Stomach (tissue), 9 donors: ENCODE data around the gene ZNF282. TPM values are rescaled to one million over a fixed set of nuclear protein-coding genes. Genes with fewer than 3 reads are reported as not detected.

Experiments
- DNase-seq, 2 donors: peaks; one replicate each; pipeline versions ENCODE4 v3.0.0 to v3.0.0-alpha.2; 2013 to 2019
- H3K27ac ChIP-seq, 5 donors: fragments of 200-600 bp in 4 of 5; sonication (generic) in 4 of 5; one replicate each; pipeline ENCODE4 v1.5.1; 2013 to 2019; ENCODE audit warnings: mild to moderate bottlenecking in 1 of 5, moderate library complexity in 1 of 5
- H3K27me3 ChIP-seq, 3 donors: fragments of 200-600 bp; sonication (generic); one replicate each; pipeline ENCODE4 v1.5.1; 2017 to 2019; ENCODE audit warnings: mixed run types in 1 of 3
- H3K36me3 ChIP-seq, 4 donors: fragments of 200-600 bp; sonication (generic); 1 replicate in 3 of 4; 2 replicates in 1 of 4; pipeline ENCODE4 v1.5.1; 2016 to 2019
- H3K4me1 ChIP-seq, 4 donors: fragments of 200-600 bp; sonication (generic); one replicate each; pipeline ENCODE4 v1.5.1; 2016 to 2019
- H3K4me3 ChIP-seq, 4 donors: fragments of 200-600 bp; sonication (generic) in 3 of 4; one replicate each; pipeline ENCODE4 v1.5.1; 2016 to 2019; ENCODE audit warnings: mild to moderate bottlenecking in 1 of 4
- H3K9me3 ChIP-seq, 4 donors: fragments of 200-600 bp; sonication (generic); one replicate each; pipeline ENCODE4 v1.5.1; 2016 to 2019
- CTCF ChIP-seq, 7 experiments: fragments of 450-650 bp in 4 of 7; fragments of 200-600 bp in 3 of 7; sonication (generic) in 3 of 7; IDR thresholded peaks; one replicate each; pipeline ENCODE4 v1.5.1; 2016 to 2019; ENCODE audit warnings: antibody characterized with exemption in 7 of 7, control low read depth in 2 of 7, mild to moderate bottlenecking in 1 of 7
- EP300 ChIP-seq: sonication (generic); formaldehyde crosslinking; IDR thresholded peaks from one replicate; pipeline ENCODE4 v1.6.1; 2017; ENCODE audit warnings: antibody characterized with exemption
- POLR2A ChIP-seq, 4 donors: fragments of 450-650 bp; IDR thresholded peaks; one replicate each; pipeline ENCODE4 v1.6.1; 2016; ENCODE audit warnings: antibody characterized with exemption in 4 of 4, control low read depth in 2 of 4, mild to moderate bottlenecking in 1 of 4, moderate library complexity in 1 of 4
- POLR2AphosphoS5 ChIP-seq, 3 donors: sonication (generic); formaldehyde crosslinking; IDR thresholded peaks; one replicate each; pipeline ENCODE4 v1.6.1; 2016; ENCODE audit warnings: antibody characterized with exemption in 3 of 3
- WGBS, 5 donors: extraction: QIAGEN DNeasy Blood & Tissue Kit in 3 of 5; methylation state at CpG; one replicate each; pipeline versions ENCODE4 v1.1.5 to v1.1.7; 2013 to 2018; 5-methylcytosine and 5-hydroxymethylcytosine counted together
- intact Hi-C: fragments of 100-400 bp; cut with DNase I; formaldehyde crosslinking; loops from one replicate; pipeline ENCODE4 v1.15.1; 2023; ENCODE audit warnings: low total_unique reads
- polyA plus RNA-seq, 3 donors: library from polyadenylated mRNA; stranded (reverse); fragments of 200-250 nt; gene quantifications; one replicate each; pipeline ENCODE4 v1.2.3, GENCODE V29; 2013
- total RNA-seq, 5 donors: library from RNA; depleted of rRNA; stranded (reverse); fragments of >200 nt; gene quantifications; one replicate each; pipeline versions ENCODE4 v1.1.0 to v1.2.3, GENCODE V29; 2014 to 2016
- donor health status: healthy with polysubstance abuse.
- donor health status: Bipolar disorder and iron deficiency.
- donor health status: healthy.

The ZNF282 gene
- total and polyA plus RNA-seq, 8 donors = 8.4 to 86.0 (median 13.9) TPM

- Histone ChIP-seq H3K4me1 (peaks cover 12 to 29% (median 22%) of the 10 kb centered on the region in 4 donors), H3K27ac (no peak overlapping the region), H3K4me3 (no peak overlapping the region), H3K36me3 (no peaks in the 10 kb centered on the region), H3K9me3 (no peaks in the 10 kb centered on the region), H3K27me3 (no peaks in the 10 kb centered on the region)
- intact Hi-C loops = no loop called here
- DNase-seq = peak in 1 of 2 donors; percentile 44
- WGBS, 5 donors = 31 to 64% (median 46%) methylated on average over 3 of the region's 3 CpGs
- TF ChIP-seq EP300 = no peak
- TF ChIP-seq CTCF (IDR thresholded peaks at IDR 0.05) = no peak
- TF ChIP-seq POLR2A (IDR thresholded peaks at IDR 0.05) = no peak
- TF ChIP-seq POLR2AphosphoS5 (IDR thresholded peaks at IDR 0.05) = no peak
Observed at GRCh38 chr7:149238051-149238450, 42.7 kb downstream of the ZNF282 start.

- 0% methylated on average over 20 to 64 of the region's 64 CpGs for WGBS, 5 donors
- intact Hi-C loops = no loop called here
Observed at GRCh38 chr7:149239345-149240143, 44.2 kb downstream of the ZNF282 start, which contains the start of gene ZNF212. TSS of gene ZNF212 (plus strand) at chr7:149239651. CDS start at chr7:149239779, 128 bp downstream.

GRCh38 chr7:149240637-149241036 lies 45.3 kb downstream of the ZNF282 start:
- Histone ChIP-seq H3K9me3 (no peaks in the 10 kb centered on the region), H3K27ac (peak overlapping the region in 1 of 5 donors; percentile 85), H3K27me3 (no peaks in the 10 kb centered on the region), H3K4me1 (peaks cover 12 to 32% (median 22%) of the 10 kb centered on the region in 4 donors), H3K36me3 (no peaks in the 10 kb centered on the region), H3K4me3 (peak overlapping the region; percentile 96 to 99 (median 98))
- no peak for DNase-seq
- intact Hi-C loops = no loop called here
- TF ChIP-seq EP300 (no peak), CTCF (IDR thresholded peaks at IDR 0.05) (no peak), POLR2AphosphoS5 (IDR thresholded peaks at IDR 0.05) (no peak), POLR2A (IDR thresholded peaks at IDR 0.05) (no peak)
- 64 to 74% (median 71%) methylated on average over 5 of the region's 5 CpGs for WGBS, 5 donors

More at GRCh38 chr7:149239345-149240143, 44.2 kb downstream of the ZNF282 start, which contains the start of gene ZNF212:
- H3K27me3 ChIP-seq = no peaks in the 10 kb centered on the region
- H3K4me1 ChIP-seq = peaks cover 12 to 29% (median 22%) of the 10 kb centered on the region in 4 donors
- peak; percentile 92 to 97 for DNase-seq
- H3K4me3 ChIP-seq = peak within 1 kb of the TSS; percentile 96 to 99 (median 98)
- peak within 1 kb of the TSS; percentile 63 to 85 (median 78) for H3K27ac ChIP-seq
- no peaks in the 10 kb centered on the region for H3K36me3 ChIP-seq
- TF ChIP-seq CTCF (IDR thresholded peaks at IDR 0.05) (peak in 5 of 7 experiments; percentile 69 to 94 (median 80)), EP300 (no peak), POLR2AphosphoS5 (IDR thresholded peaks at IDR 0.05) (peak; percentile 22 to 89 (median 81))
- no peaks in the 10 kb centered on the region for H3K9me3 ChIP-seq

- H3K9me3 ChIP-seq = no peaks in the 10 kb centered on the region
- no peaks in the 10 kb centered on the region for H3K27me3 ChIP-seq
- WGBS, 5 donors = 74 to 93% (median 92%) methylated on average over 5 of the region's 5 CpGs
- no peak overlapping the region for H3K4me3 ChIP-seq
- peaks cover 12 to 34% (median 22%) of the 10 kb centered on the region in 4 donors for H3K4me1 ChIP-seq
- DNase-seq = no peak
- no peak overlapping the region for H3K27ac ChIP-seq
- no peaks in the 10 kb centered on the region for H3K36me3 ChIP-seq
- TF ChIP-seq POLR2AphosphoS5 (IDR thresholded peaks at IDR 0.05) = no peak
- TF ChIP-seq CTCF (IDR thresholded peaks at IDR 0.05) = no peak
- no peak for TF ChIP-seq EP300
- no peak for TF ChIP-seq POLR2A (IDR thresholded peaks at IDR 0.05)
- intact Hi-C loops = no loop called here
Observed at GRCh38 chr7:149241696-149242095, 46.4 kb downstream of the ZNF282 start.
